GM23338 (cell line): Measurements from ENCODE around the gene CCNB1IP1.

Source experiments
- CREB1 ChIP-seq: fragments of 250-450 bp; sonication (Bioruptor Pico); IDR thresholded peaks from 2 replicates; pipeline ENCODE4 v1.5.0; 2020; ENCODE audit warnings: low read depth, mild to moderate bottlenecking, moderate library complexity
- CTCF ChIP-seq, 2 experiments: fragments of 200-600 bp in 1 of 2; sonication (generic) in 1 of 2; conservative IDR thresholded peaks; 2 replicates each; pipeline versions ENCODE4 v1.5.1 to v1.6.1; 2016 to 2017; ENCODE audit warnings: antibody characterized with exemption in 2 of 2, low read depth in 2 of 2, mild to moderate bottlenecking in 2 of 2, moderate library complexity in 1 of 2
- ETS1 ChIP-seq: IDR thresholded peaks from 2 replicates; pipeline ENCODE4 v1.6.1; 2016; ENCODE audit warnings: antibody characterized with exemption
- EZH2 ChIP-seq: fragments of 200-600 bp; sonication (generic); IDR thresholded peaks from one replicate; pipeline ENCODE4 v1.8.0; 2017; ENCODE audit warnings: antibody characterized with exemption, mild to moderate bottlenecking, low read depth; ENCODE audit not compliant: unreplicated experiment
- EZH2phosphoT487 ChIP-seq: fragments of 200-600 bp; sonication (generic); IDR thresholded peaks from one replicate; pipeline ENCODE4 v1.8.1; 2018; ENCODE audit warnings: antibody characterized with exemption; ENCODE audit not compliant: unreplicated experiment
- JUNB ChIP-seq: IDR thresholded peaks from one replicate; pipeline ENCODE4 v1.6.1; 2016; ENCODE audit warnings: antibody characterized with exemption; ENCODE audit not compliant: unreplicated experiment
- POLR2AphosphoS5 ChIP-seq: IDR thresholded peaks from 2 replicates; pipeline ENCODE4 v1.6.1; 2016; ENCODE audit warnings: antibody characterized with exemption, low read depth
- REST ChIP-seq: IDR thresholded peaks from one replicate; pipeline ENCODE4 v1.6.1; 2018; ENCODE audit warnings: antibody characterized with exemption; ENCODE audit not compliant: unreplicated experiment
- STAT1 ChIP-seq: IDR thresholded peaks from one replicate; pipeline ENCODE4 v1.6.1; 2016; ENCODE audit warnings: antibody characterized with exemption; ENCODE audit not compliant: unreplicated experiment
- ZNF114 ChIP-seq: fragments of 250-450 bp; sonication (Bioruptor Pico); IDR thresholded peaks from 2 replicates; pipeline ENCODE4 v1.5.0; 2020; ENCODE audit warnings: mild to moderate bottlenecking, moderate library complexity

GRCh38 chr14:20381341-20381740 is 48.3 kb upstream of the CCNB1IP1 start:
- TF ChIP-seq JUNB: no peak
- no peak for TF ChIP-seq CTCF (conservative IDR thresholded peaks at IDR 0.05; ENCODE audit: low read depth in 2 of 2)
- TF ChIP-seq EZH2phosphoT487: no peak
- TF ChIP-seq REST: no peak
- TF ChIP-seq EZH2: no peak
- TF ChIP-seq CREB1 (CRISPR knock-in tag): no peak
- TF ChIP-seq POLR2AphosphoS5: no peak
- no peak for TF ChIP-seq ETS1
- TF ChIP-seq STAT1: no peak
- no peak for TF ChIP-seq ZNF114 (CRISPR knock-in tag)
